Gastroesophageal sphincter (tissue), 3 donors: ENCODE results near the gene VMAC.

Source experiments
- CTCF ChIP-seq, 4 experiments: fragments of 200-600 bp in 2 of 4; fragments of 450-650 bp in 2 of 4; sonication (generic) in 1 of 4; IDR thresholded peaks; one replicate each; pipeline ENCODE4 v1.5.1; 2017 to 2019; ENCODE audit warnings: antibody characterized with exemption in 4 of 4, mild to moderate bottlenecking in 2 of 4, moderate library complexity in 2 of 4
- EP300 ChIP-seq: sonication (generic); formaldehyde crosslinking; IDR thresholded peaks from one replicate; pipeline ENCODE4 v1.6.1; 2017; ENCODE audit warnings: antibody characterized with exemption, mild to moderate bottlenecking
- POLR2A ChIP-seq, 2 donors: fragments of 450-650 bp; IDR thresholded peaks; one replicate each; pipeline ENCODE4 v1.6.1; 2017; ENCODE audit warnings: antibody characterized with exemption in 2 of 2, mild to moderate bottlenecking in 2 of 2, moderate library complexity in 1 of 2

GRCh38 chr19:5903056-5903623, 1.5 kb upstream of the VMAC start:
- TF ChIP-seq CTCF (IDR thresholded peaks at IDR 0.05): no peak
- no peak for TF ChIP-seq POLR2A (IDR thresholded peaks at IDR 0.05)
- TF ChIP-seq EP300: no peak
